Measurements from ENCODE around the gene PRIMPOL. TPM values are rescaled to one million over a fixed set of nuclear protein-coding genes. Genes with fewer than 3 reads are reported as not detected.
"Not testable (repeated sequence)": the region's sequence is repeated elsewhere in the genome, so short reads cannot be mapped to it uniquely, and the experiment has no call there.

PRIMPOL gene
- total RNA-seq, 5 donors from 2014 or later (not counting 1 experiment from before 2014, with no cell fraction given) = 11.6 to 14.8 (median 12.4) TPM

DNA sequence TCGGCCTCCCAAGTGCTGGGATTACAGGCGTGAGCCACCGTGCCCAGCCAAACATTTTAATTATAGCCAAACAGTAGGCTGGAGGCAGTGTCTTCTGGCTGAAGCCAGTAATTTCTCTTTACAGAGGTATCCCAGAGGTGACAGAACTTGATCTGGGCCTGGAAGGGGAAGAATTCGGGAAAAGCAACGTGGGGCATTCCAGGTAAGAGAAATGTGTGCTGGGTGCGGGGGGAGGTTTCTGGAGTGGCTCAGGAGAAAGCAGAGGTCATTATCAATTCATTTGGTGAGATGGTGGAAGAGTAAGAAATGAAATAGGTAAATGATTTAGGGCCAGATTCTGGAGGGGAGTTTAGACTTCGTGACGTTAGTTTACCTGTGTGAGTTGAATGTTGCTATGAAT, 2.4 kb downstream of the PRIMPOL start:
- no peak for DNase-seq
- Histone ChIP-seq H3K27ac (ENCODE audit: low read length) (no peak overlapping the region), H3K9me3 (no peaks in the 10 kb centered on the region), H3K4me3 (ENCODE audit: control insufficient read depth in 1 of 2, extremely low read depth in 1 of 2, low read length in 1 of 2) (no peak overlapping the region), H3K4me1 (ENCODE audit: control insufficient read depth in 1 of 2, extremely low read depth in 1 of 2, insufficient read depth in 2 of 2, low read length in 2 of 2) (peaks cover 13 to 30% of the 10 kb centered on the region in 2 experiments), H3K27me3 (replicated peaks in 1 of 2; ENCODE audit: control insufficient read depth in 2 of 2, extremely low read depth in 1 of 2, insufficient read depth in 2 of 2, low read length in 1 of 2) (no peaks in the 10 kb centered on the region), H3K36me3 (ENCODE audit: control insufficient read depth in 2 of 2, extremely low read depth in 1 of 2, insufficient read depth in 1 of 2, low read length in 1 of 2) (no peaks in the 10 kb centered on the region)
- Mint-ChIP-seq H3K4me3 (no peak overlapping the region), H3K4me1 (peaks cover 26 to 35% (median 28%) of the 10 kb centered on the region in 3 donors), H3K27me3 (no peaks in the 10 kb centered on the region), H3K27ac (no peak overlapping the region), H3K9me3 (no peaks in the 10 kb centered on the region), H3K36me3 (peaks cover 5% of the 10 kb centered on the region)
- ChIA-PET CTCF (no interaction called here), POLR2A (no interaction called here)
- no peak for ATAC-seq (replicated peaks in 1 of 4)
- WGBS (ENCODE audit: insufficient coverage) = 99% methylated on average over 6 of the region's 8 CpGs

DNA sequence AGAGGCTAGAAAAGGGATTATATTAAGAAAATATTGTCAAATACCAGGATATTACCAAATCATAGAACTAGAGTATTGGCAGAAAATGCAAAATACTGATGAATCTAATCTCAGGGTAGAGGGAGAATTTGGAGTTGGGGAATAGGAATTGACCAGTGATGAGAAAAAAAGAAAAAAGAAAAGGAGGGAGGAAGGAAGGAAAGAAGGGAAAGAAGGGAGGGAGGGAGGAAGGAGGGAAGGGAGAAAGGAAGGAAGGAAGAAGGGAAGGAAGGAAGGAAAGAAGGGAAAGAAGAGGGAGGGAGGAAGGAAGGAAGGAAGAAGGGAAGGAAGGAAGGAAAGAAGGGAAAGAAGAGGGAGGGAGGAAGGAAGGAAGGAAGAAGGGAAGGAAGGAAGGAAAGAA, 3.1 kb downstream of the PRIMPOL start:
- H3K27me3 ChIP-seq (replicated peaks in 1 of 2; ENCODE audit: control insufficient read depth in 2 of 2, extremely low read depth in 1 of 2, insufficient read depth in 2 of 2, low read length in 1 of 2); DNase-seq; H3K27ac ChIP-seq (ENCODE audit: low read length); H3K4me3 ChIP-seq (ENCODE audit: control insufficient read depth in 1 of 2, extremely low read depth in 1 of 2, low read length in 1 of 2); H3K27ac Mint-ChIP-seq; H3K4me3 Mint-ChIP-seq; ATAC-seq (replicated peaks in 1 of 4); CTCF ChIA-PET; H3K9me3 ChIP-seq; H3K36me3 ChIP-seq (ENCODE audit: control insufficient read depth in 2 of 2, extremely low read depth in 1 of 2, insufficient read depth in 1 of 2, low read length in 1 of 2); H3K9me3 Mint-ChIP-seq; H3K27me3 Mint-ChIP-seq: not testable (repeated sequence)
- Mint-ChIP-seq H3K36me3 (peaks cover 11% of the 10 kb centered on the region), H3K4me1 (peaks cover 18 to 27% (median 20%) of the 10 kb centered on the region in 3 donors)
- POLR2A ChIA-PET = interaction anchor here in 1 of 2 donors (0.6 kb wide), 1 partner anchor 31 kb away, joined by 3 read pairs; no protein-coding TSS in a partner anchor
- H3K4me1 ChIP-seq (ENCODE audit: control insufficient read depth in 1 of 2, extremely low read depth in 1 of 2, insufficient read depth in 2 of 2, low read length in 2 of 2) = peaks cover 6 to 25% of the 10 kb centered on the region in 2 experiments

DNA sequence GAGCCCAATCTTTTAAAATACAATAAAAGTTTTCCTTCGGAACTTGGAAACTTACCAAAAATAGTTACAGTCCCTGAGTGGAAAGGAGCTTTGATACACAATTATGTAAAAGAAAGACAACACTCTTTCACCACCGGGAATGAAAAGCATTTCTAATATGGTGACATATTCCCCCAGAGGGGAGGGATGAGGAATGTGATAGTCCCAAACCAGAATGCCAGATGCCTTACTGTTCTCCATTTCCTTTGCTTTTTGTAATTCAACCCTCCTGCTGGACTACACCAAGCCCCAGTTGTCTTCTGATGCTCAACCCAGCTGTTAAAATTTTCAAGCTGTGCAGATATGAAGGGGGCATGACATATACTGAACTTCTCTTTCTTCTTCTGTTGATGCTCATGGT, 4.1 kb downstream of the PRIMPOL start:
- Mint-ChIP-seq H3K27me3 (no peaks in the 10 kb centered on the region), H3K4me1 (peaks cover 11 to 19% (median 12%) of the 10 kb centered on the region in 3 donors), H3K27ac (no peak overlapping the region), H3K4me3 (no peak overlapping the region), H3K36me3 (peaks cover 11% of the 10 kb centered on the region), H3K9me3 (no peaks in the 10 kb centered on the region)
- Histone ChIP-seq H3K4me1 (ENCODE audit: control insufficient read depth in 1 of 2, extremely low read depth in 1 of 2, insufficient read depth in 2 of 2, low read length in 2 of 2) (peaks cover 3 to 16% of the 10 kb centered on the region in 2 experiments), H3K36me3 (ENCODE audit: control insufficient read depth in 2 of 2, extremely low read depth in 1 of 2, insufficient read depth in 1 of 2, low read length in 1 of 2) (no peaks in the 10 kb centered on the region), H3K27me3 (replicated peaks in 1 of 2; ENCODE audit: control insufficient read depth in 2 of 2, extremely low read depth in 1 of 2, insufficient read depth in 2 of 2, low read length in 1 of 2) (no peaks in the 10 kb centered on the region), H3K27ac (ENCODE audit: low read length) (no peak overlapping the region), H3K9me3 (no peaks in the 10 kb centered on the region), H3K4me3 (ENCODE audit: control insufficient read depth in 1 of 2, extremely low read depth in 1 of 2, low read length in 1 of 2) (no peak overlapping the region)
- CTCF ChIA-PET = no interaction called here
- ATAC-seq (replicated peaks in 1 of 4) (no peak), DNase-seq (no peak)
- no CpG with 5 or more reads among the region's 2 CpGs for WGBS (ENCODE audit: insufficient coverage)
- POLR2A ChIA-PET = interaction anchor here in 1 of 2 donors (0.6 kb wide), 1 partner anchor 11 kb away, joined by 7 read pairs; no protein-coding TSS in a partner anchor

DNA sequence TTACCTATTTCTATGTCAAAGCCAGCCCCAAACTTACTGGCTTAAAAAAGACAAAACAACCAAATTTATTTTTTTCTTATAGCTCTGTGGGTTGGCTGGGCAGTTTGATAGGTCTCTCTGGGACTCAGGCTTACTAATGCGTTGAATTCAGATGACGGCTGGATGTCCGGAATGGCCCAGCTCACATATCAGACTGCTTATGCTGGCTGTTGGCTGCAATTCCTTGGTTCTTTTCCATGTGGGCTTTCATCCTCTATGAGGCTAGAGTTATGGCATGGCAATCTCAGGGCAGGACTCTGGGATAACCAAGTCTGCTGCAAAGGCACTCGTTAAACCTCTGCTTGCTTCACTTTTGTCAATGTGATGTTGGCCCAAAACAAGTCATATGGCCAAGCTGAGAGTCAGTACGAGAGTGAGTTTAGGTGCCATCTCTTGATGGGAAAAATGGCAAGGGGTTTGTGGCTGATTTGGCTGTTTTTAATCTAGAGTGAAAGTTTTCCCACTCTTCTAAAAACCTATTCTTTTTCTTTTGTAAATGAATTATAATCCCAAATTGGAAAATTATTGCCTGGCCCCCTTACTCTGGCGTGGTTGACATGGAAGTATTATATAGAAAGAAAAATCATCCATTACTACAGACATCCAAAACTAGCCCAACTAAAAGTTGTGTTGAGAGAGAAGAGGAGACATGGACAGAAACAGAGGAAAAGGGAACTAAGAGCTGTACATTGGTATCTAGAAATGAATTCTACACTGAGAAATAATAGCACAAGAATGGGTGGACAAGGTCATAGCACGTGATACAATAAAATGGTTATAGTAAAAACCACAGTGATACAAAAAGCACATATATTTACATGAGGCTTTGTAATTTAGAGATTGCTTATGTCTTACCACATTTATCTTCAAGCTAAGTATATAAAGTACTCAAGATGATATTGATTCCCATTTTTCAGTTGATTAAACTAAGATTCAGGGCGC, 6.6 kb downstream of the PRIMPOL start:
- no peaks in the 10 kb centered on the region for H3K27me3 ChIP-seq (replicated peaks in 1 of 2; ENCODE audit: control insufficient read depth in 2 of 2, extremely low read depth in 1 of 2, insufficient read depth in 2 of 2, low read length in 1 of 2)
- ATAC-seq (replicated peaks in 1 of 4) = no peak
- ChIA-PET POLR2A (interaction anchor here in 1 of 2 donors (0.6 kb wide), 1 partner anchor 355 kb away, joined by 3 read pairs; no protein-coding TSS in a partner anchor), CTCF (no interaction called here)
- no peaks in the 10 kb centered on the region for H3K9me3 ChIP-seq
- Mint-ChIP-seq H3K4me1 (peaks cover 0 to 9% (median 2%) of the 10 kb centered on the region in 3 donors), H3K36me3 (peaks cover 21% of the 10 kb centered on the region), H3K27me3 (no peaks in the 10 kb centered on the region), H3K4me3 (no peak overlapping the region), H3K27ac (no peak overlapping the region), H3K9me3 (no peaks in the 10 kb centered on the region)
- 96% methylated on average over 4 of the region's 8 CpGs for WGBS (ENCODE audit: insufficient coverage)
- no peak overlapping the region for H3K27ac ChIP-seq (ENCODE audit: low read length)
- peaks cover 0 to 5% of the 10 kb centered on the region in 2 donors for H3K36me3 ChIP-seq (ENCODE audit: control insufficient read depth in 2 of 2, extremely low read depth in 1 of 2, insufficient read depth in 1 of 2, low read length in 1 of 2)
- H3K4me3 ChIP-seq (ENCODE audit: control insufficient read depth in 1 of 2, extremely low read depth in 1 of 2, low read length in 1 of 2) = no peak overlapping the region
- no peak for DNase-seq
- no peaks in the 10 kb centered on the region for H3K4me1 ChIP-seq (ENCODE audit: control insufficient read depth in 1 of 2, extremely low read depth in 1 of 2, insufficient read depth in 2 of 2, low read length in 2 of 2)

DNA sequence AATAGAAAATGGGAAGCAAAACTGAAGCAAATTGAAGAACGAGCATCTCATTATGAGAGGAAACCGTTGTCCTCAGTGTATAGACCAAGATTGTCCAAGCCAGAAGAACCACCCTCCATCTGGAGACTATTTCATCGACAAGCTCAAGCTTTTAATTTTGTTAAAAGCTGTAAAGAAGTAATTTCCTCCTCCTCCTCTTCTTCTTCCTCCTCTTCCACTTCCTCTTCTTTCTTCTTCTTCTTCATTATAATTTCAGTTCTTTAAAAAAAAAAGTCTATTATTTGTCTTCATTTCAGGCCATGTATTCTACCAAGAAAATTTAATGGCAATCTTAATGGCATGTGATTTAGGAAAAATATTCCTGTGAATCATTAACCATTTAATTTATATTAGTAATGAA, 7.6 kb downstream of the PRIMPOL start:
- ATAC-seq (replicated peaks in 1 of 4) (no peak), DNase-seq (no peak)
- no peaks in the 10 kb centered on the region for H3K9me3 ChIP-seq
- H3K27ac Mint-ChIP-seq = no peak overlapping the region
- peaks cover 0 to 4% (median 0%) of the 10 kb centered on the region in 3 donors for H3K4me1 Mint-ChIP-seq
- H3K4me3 ChIP-seq (ENCODE audit: control insufficient read depth in 1 of 2, extremely low read depth in 1 of 2, low read length in 1 of 2) = no peak overlapping the region
- WGBS (ENCODE audit: insufficient coverage) = no CpG with 5 or more reads among the region's 3 CpGs
- H3K9me3 Mint-ChIP-seq = no peaks in the 10 kb centered on the region
- peaks cover 21% of the 10 kb centered on the region for H3K36me3 Mint-ChIP-seq
- H3K27me3 ChIP-seq (replicated peaks in 1 of 2; ENCODE audit: control insufficient read depth in 2 of 2, extremely low read depth in 1 of 2, insufficient read depth in 2 of 2, low read length in 1 of 2) = no peaks in the 10 kb centered on the region
- H3K36me3 ChIP-seq (ENCODE audit: control insufficient read depth in 2 of 2, extremely low read depth in 1 of 2, insufficient read depth in 1 of 2, low read length in 1 of 2) = peaks cover 0 to 5% of the 10 kb centered on the region in 2 donors
- POLR2A ChIA-PET = interaction anchor here in 1 of 2 donors (0.6 kb wide), 1 partner anchor 356 kb away, joined by 3 read pairs; no protein-coding TSS in a partner anchor
- H3K4me1 ChIP-seq (ENCODE audit: control insufficient read depth in 1 of 2, extremely low read depth in 1 of 2, insufficient read depth in 2 of 2, low read length in 2 of 2) = no peaks in the 10 kb centered on the region
- CTCF ChIA-PET = no interaction called here
- H3K27me3 Mint-ChIP-seq = no peaks in the 10 kb centered on the region
- H3K4me3 Mint-ChIP-seq = no peak overlapping the region
- no peak overlapping the region for H3K27ac ChIP-seq (ENCODE audit: low read length)

DNA sequence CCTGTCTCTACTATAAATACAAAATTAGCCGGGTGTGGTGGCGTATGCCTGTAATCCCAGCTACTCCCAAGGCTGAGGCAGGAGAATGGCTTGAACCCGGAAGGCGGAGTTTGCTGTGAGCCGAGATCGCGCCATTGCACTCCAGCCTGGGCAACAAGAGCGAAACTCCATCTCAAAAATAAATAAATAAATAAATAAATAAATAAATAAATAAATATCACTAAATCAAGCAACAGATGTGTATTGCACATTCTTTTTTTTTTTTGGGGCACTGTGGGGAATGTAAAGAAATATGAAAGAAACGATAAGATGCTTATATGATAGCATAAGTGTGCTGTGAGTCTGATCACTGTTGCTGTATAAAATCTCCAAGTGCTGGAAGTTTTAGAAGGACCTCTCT, 8.3 kb downstream of the PRIMPOL start:
- H3K4me1 ChIP-seq (ENCODE audit: control insufficient read depth in 1 of 2, extremely low read depth in 1 of 2, insufficient read depth in 2 of 2, low read length in 2 of 2); ATAC-seq (replicated peaks in 1 of 4); H3K36me3 ChIP-seq (ENCODE audit: control insufficient read depth in 2 of 2, extremely low read depth in 1 of 2, insufficient read depth in 1 of 2, low read length in 1 of 2); H3K27ac Mint-ChIP-seq; H3K9me3 ChIP-seq; H3K27me3 Mint-ChIP-seq; H3K27me3 ChIP-seq (replicated peaks in 1 of 2; ENCODE audit: control insufficient read depth in 2 of 2, extremely low read depth in 1 of 2, insufficient read depth in 2 of 2, low read length in 1 of 2); DNase-seq; H3K27ac ChIP-seq (ENCODE audit: low read length); H3K9me3 Mint-ChIP-seq; H3K4me3 Mint-ChIP-seq; H3K4me3 ChIP-seq (ENCODE audit: control insufficient read depth in 1 of 2, extremely low read depth in 1 of 2, low read length in 1 of 2); H3K4me1 Mint-ChIP-seq; POLR2A ChIA-PET; CTCF ChIA-PET: not testable (repeated sequence)
- WGBS (ENCODE audit: insufficient coverage) = no CpG with 5 or more reads among the region's 9 CpGs
- peaks cover 21% of the 10 kb centered on the region for H3K36me3 Mint-ChIP-seq

Data from T-cell (primary cell).